ENCODE data around the gene CSPG4.
"Not testable (repeated sequence)": the region's sequence is repeated elsewhere in the genome, so short reads cannot be mapped to it uniquely, and the experiment has no call there.

The CSPG4 gene

DNA sequence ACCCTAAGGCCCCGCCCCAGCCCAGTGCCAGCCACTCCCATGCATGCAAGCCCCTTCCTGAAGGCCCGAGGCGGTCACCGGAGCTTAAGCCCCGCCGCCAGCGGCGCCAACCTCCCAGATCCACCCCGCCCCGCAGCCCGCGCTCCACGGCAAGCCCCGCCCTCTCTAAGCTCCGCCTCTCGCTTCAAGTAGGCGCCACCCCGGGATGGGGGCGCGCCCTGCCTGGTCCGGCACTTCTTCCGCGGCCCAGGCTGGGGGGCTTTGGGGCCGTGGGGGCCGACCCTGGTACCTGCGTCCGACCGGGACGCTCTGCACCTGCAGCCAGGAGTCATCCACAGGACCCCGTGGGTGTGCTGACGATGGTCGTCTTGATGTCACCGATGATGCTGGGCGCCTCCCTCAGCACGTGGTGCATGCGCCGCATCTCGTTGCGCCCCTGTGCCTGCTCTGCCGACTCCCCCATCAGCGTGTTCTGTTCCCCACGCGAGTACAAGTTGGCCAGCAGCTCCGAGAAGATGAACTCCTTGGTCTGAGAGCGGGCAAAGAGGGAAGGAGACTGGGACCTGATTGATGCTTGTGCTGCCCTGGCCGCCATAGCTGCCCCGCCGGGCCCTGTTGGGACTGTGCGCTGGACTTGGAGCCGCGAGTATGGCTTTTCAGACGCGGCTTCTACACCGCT lies 26.1 kb upstream of the CSPG4 start:
- Histone ChIP-seq H3K4me3 (ENCODE audit: low read length in 2 of 2) (peak overlapping the region; percentile 72 to 85), H3K4me1 (ENCODE audit: control insufficient read depth in 2 of 2, insufficient read depth in 2 of 2, low read length in 2 of 2) (peaks cover 6 to 7% of the 10 kb centered on the region in 2 donors), H3K9ac (ENCODE audit: low read depth in 1 of 2, low read length in 2 of 2) (peak overlapping the region; percentile 41 to 77), H3K27ac (ENCODE audit: low read depth in 2 of 2, low read length in 2 of 2) (peak overlapping the region in 1 of 2 donors; percentile 29), H3K27me3 (ENCODE audit: control insufficient read depth in 2 of 2, insufficient read depth in 2 of 2, low read length in 2 of 2) (no peaks in the 10 kb centered on the region), H3K36me3 (ENCODE audit: control insufficient read depth in 2 of 2, insufficient read depth in 2 of 2, low read length in 2 of 2) (no peaks in the 10 kb centered on the region), H3K9me3 (ENCODE audit: control insufficient read depth in 2 of 2, low read length in 2 of 2) (no peaks in the 10 kb centered on the region)

DNA sequence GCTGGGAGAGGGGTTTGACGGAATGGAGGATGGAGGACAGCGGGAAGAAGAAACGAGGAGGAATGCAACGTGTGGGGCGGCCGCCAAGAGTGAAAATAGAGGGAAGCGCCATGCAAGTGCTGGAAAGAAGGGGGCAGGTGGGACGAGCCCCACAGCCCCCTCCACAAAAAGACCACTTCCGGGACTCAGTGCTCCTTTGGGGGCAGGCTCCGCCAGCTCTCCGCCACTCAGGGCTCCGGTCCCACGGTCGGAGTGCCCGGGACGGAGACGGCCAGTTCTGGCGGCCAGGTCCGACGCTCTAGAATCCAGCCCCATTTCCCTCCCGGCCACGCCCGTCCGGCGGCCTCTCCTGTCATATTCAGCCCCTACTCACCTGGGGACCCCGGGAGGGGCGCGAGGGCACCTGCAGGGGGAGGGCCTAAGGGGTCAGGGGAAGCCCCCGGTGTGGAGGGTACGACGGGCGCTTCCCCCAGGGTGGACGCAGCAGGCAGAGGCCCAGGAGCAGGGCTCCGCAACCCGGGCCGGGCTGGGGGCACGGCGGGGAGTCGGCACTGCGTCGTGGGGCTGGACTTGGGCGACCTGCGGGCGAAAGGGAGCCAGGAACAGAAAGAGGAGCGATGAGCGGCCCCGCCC lies 25.5 kb upstream of the CSPG4 start:
- Histone ChIP-seq H3K27ac (ENCODE audit: low read depth in 2 of 2, low read length in 2 of 2) (peak overlapping the region in 1 of 2 donors; percentile 38), H3K36me3 (ENCODE audit: control insufficient read depth in 2 of 2, insufficient read depth in 2 of 2, low read length in 2 of 2) (no peaks in the 10 kb centered on the region), H3K9ac (ENCODE audit: low read depth in 1 of 2, low read length in 2 of 2) (peak overlapping the region; percentile 75 to 77), H3K4me3 (ENCODE audit: low read length in 2 of 2) (peak overlapping the region; percentile 72 to 85), H3K4me1 (ENCODE audit: control insufficient read depth in 2 of 2, insufficient read depth in 2 of 2, low read length in 2 of 2) (peaks cover 6 to 7% of the 10 kb centered on the region in 2 donors), H3K9me3 (ENCODE audit: control insufficient read depth in 2 of 2, low read length in 2 of 2) (no peaks in the 10 kb centered on the region), H3K27me3 (ENCODE audit: control insufficient read depth in 2 of 2, insufficient read depth in 2 of 2, low read length in 2 of 2) (no peaks in the 10 kb centered on the region)

- Histone ChIP-seq H3K4me3 (ENCODE audit: low read length in 2 of 2) (peak overlapping the region; percentile 72 to 85), H3K9ac (ENCODE audit: low read depth in 1 of 2, low read length in 2 of 2) (peak overlapping the region; percentile 75 to 77)
- H3K27ac ChIP-seq (ENCODE audit: low read depth in 2 of 2, low read length in 2 of 2); H3K27me3 ChIP-seq (ENCODE audit: control insufficient read depth in 2 of 2, insufficient read depth in 2 of 2, low read length in 2 of 2); H3K9me3 ChIP-seq (ENCODE audit: control insufficient read depth in 2 of 2, low read length in 2 of 2); H3K36me3 ChIP-seq (ENCODE audit: control insufficient read depth in 2 of 2, insufficient read depth in 2 of 2, low read length in 2 of 2); H3K4me1 ChIP-seq (ENCODE audit: control insufficient read depth in 2 of 2, insufficient read depth in 2 of 2, low read length in 2 of 2): not testable (repeated sequence)
Observed at GRCh38 chr15:75737116-75738013, 24.7 kb upstream of the CSPG4 start.

GRCh38 chr15:75736256-75736655 lies 23.6 kb upstream of the CSPG4 start:
- no peak overlapping the region for H3K4me3 ChIP-seq (ENCODE audit: low read length in 2 of 2)
- H3K9me3 ChIP-seq (ENCODE audit: control insufficient read depth in 2 of 2, low read length in 2 of 2): no peaks in the 10 kb centered on the region
- peaks cover 8 to 9% of the 10 kb centered on the region in 2 donors for H3K4me1 ChIP-seq (ENCODE audit: control insufficient read depth in 2 of 2, insufficient read depth in 2 of 2, low read length in 2 of 2)
- H3K36me3 ChIP-seq (ENCODE audit: control insufficient read depth in 2 of 2, insufficient read depth in 2 of 2, low read length in 2 of 2): no peaks in the 10 kb centered on the region
- H3K9ac ChIP-seq (ENCODE audit: low read depth in 1 of 2, low read length in 2 of 2): no peak overlapping the region
- H3K27me3 ChIP-seq (ENCODE audit: control insufficient read depth in 2 of 2, insufficient read depth in 2 of 2, low read length in 2 of 2): no peaks in the 10 kb centered on the region
- H3K27ac ChIP-seq (ENCODE audit: low read depth in 2 of 2, low read length in 2 of 2): no peak overlapping the region

- not testable (repeated sequence) for H3K27me3 ChIP-seq (ENCODE audit: control insufficient read depth in 2 of 2, insufficient read depth in 2 of 2, low read length in 2 of 2); H3K4me3 ChIP-seq (ENCODE audit: low read length in 2 of 2); H3K27ac ChIP-seq (ENCODE audit: low read depth in 2 of 2, low read length in 2 of 2); H3K9me3 ChIP-seq (ENCODE audit: control insufficient read depth in 2 of 2, low read length in 2 of 2); H3K9ac ChIP-seq (ENCODE audit: low read depth in 1 of 2, low read length in 2 of 2); H3K4me1 ChIP-seq (ENCODE audit: control insufficient read depth in 2 of 2, insufficient read depth in 2 of 2, low read length in 2 of 2); H3K36me3 ChIP-seq (ENCODE audit: control insufficient read depth in 2 of 2, insufficient read depth in 2 of 2, low read length in 2 of 2)
Observed at GRCh38 chr15:75734861-75735760, 22.5 kb upstream of the CSPG4 start.

DNA sequence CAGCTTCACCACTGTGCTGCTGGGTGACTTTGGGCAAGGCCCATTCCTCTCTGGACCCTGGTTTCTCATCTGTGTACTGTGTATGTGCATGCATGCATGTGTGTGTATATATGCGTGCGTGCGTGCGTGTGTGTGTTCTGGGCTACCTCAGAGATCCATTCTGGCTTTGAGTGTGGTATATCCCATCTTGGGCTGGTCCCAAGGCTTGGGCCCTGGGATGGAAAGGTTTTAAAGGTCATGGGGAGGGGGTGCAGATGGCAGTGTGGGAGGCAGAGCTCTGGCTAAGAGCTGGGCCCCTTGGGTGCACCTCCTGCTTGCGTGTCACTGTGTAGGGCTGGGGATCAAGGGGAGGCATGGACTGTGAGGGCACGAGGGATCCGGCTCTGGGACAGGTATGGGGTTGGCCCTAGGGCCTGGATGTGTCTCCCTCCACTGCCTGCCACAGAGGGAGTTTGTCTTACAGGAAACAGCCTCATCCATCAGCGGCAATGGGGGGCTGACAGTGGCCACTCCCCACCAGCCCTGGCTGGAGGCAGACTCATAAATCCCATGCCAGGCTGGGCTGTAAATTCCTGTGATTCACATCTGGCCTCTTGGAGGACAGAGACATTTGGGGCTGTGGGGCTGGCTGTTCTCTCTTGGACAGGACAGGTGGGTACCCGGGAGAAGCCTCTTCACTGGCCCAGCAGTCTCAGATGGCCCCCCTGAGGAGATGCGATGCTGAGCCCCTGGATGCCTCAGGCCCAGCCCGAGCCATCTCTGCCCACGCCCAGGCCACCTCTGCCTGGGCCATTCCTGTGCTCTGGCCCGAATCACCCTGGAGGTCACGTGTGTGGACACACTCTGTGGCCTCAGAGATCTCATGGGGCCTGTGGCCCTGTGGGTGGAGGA lies 21.4 kb upstream of the CSPG4 start:
- Histone ChIP-seq H3K36me3 (ENCODE audit: control insufficient read depth in 2 of 2, insufficient read depth in 2 of 2, low read length in 2 of 2) (no peaks in the 10 kb centered on the region), H3K27ac (ENCODE audit: low read depth in 2 of 2, low read length in 2 of 2) (no peak overlapping the region), H3K4me1 (ENCODE audit: control insufficient read depth in 2 of 2, insufficient read depth in 2 of 2, low read length in 2 of 2) (peaks cover 7 to 8% of the 10 kb centered on the region in 2 donors), H3K9ac (ENCODE audit: low read depth in 1 of 2, low read length in 2 of 2) (no peak overlapping the region), H3K9me3 (ENCODE audit: control insufficient read depth in 2 of 2, low read length in 2 of 2) (no peaks in the 10 kb centered on the region), H3K4me3 (ENCODE audit: low read length in 2 of 2) (no peak overlapping the region), H3K27me3 (ENCODE audit: control insufficient read depth in 2 of 2, insufficient read depth in 2 of 2, low read length in 2 of 2) (no peaks in the 10 kb centered on the region)

DNA sequence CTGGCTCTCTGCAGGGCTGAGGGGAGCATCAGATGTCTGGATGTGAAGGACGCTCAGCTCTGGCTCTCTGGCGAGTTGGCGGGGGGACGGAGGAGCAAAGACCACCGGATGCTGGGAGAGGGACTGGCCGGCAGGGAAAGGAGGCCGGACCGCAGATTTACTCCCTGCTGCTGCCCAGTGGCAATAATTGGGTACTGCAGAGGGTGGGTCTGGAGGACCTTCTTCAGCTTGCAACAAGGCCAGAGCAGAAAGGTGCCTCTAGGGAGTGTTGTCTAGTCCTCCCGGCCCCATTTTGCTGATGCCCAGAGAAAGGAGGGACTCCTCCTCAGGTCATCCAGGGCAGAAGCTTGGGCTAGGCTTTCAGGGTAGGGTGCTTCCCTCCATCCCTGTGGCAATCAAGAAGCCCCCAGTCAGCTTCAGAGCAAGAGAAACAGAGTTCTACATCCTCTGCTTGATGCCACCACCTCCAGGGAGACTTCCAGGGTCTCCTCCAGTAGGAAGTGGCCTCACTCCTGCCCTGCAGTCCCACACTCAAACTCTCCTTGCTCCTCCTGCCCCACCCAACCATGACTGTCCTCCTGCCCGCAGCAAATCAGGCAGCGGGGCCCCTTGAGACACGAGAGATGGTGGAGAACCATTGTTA lies 20.3 kb upstream of the CSPG4 start:
- peak overlapping the region in 1 of 2 donors; percentile 48 for H3K27ac ChIP-seq (ENCODE audit: low read depth in 2 of 2, low read length in 2 of 2)
- no peaks in the 10 kb centered on the region for H3K36me3 ChIP-seq (ENCODE audit: control insufficient read depth in 2 of 2, insufficient read depth in 2 of 2, low read length in 2 of 2)
- H3K4me1 ChIP-seq (ENCODE audit: control insufficient read depth in 2 of 2, insufficient read depth in 2 of 2, low read length in 2 of 2): peaks cover 2% of the 10 kb centered on the region in 2 donors
- no peak overlapping the region for H3K9ac ChIP-seq (ENCODE audit: low read depth in 1 of 2, low read length in 2 of 2)
- H3K9me3 ChIP-seq (ENCODE audit: control insufficient read depth in 2 of 2, low read length in 2 of 2): no peaks in the 10 kb centered on the region
- H3K27me3 ChIP-seq (ENCODE audit: control insufficient read depth in 2 of 2, insufficient read depth in 2 of 2, low read length in 2 of 2): no peaks in the 10 kb centered on the region
- H3K4me3 ChIP-seq (ENCODE audit: low read length in 2 of 2): no peak overlapping the region

DNA sequence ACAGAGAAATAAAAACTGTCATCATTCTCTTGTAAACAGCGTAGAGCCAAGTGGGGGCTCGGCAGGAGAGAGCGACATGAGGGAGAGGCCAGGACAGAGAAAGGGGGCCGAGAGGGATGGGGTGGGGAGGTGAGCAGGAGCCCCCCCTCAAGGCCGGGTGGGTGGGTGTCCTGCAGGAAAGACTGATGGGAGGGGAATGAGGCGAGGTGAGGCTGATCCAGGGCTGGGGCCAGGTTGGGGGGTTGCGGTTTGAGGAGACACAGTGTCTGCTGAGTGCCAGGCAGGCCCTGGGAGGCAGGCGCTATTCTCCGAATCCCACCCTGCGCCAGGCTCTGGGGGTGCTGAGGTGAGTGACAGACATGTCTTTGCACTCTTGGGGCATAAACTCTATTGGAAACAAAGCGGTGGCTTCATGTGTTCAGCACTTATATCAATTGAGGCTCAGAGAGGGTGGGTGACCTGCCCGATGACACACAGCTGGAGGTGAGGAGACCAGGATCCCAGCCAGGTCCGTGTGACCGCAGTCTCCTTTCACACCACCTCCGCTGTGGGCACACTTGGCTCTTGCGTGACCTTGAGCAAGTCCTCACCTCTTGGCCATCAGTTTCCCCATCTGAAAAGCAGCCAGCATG lies 19.6 kb upstream of the CSPG4 start:
- H3K4me1 ChIP-seq (ENCODE audit: control insufficient read depth in 2 of 2, insufficient read depth in 2 of 2, low read length in 2 of 2): peaks cover 2% of the 10 kb centered on the region in 2 donors
- peak overlapping the region in 1 of 2 donors; percentile 48 for H3K27ac ChIP-seq (ENCODE audit: low read depth in 2 of 2, low read length in 2 of 2)
- H3K27me3 ChIP-seq (ENCODE audit: control insufficient read depth in 2 of 2, insufficient read depth in 2 of 2, low read length in 2 of 2): no peaks in the 10 kb centered on the region
- H3K9ac ChIP-seq (ENCODE audit: low read depth in 1 of 2, low read length in 2 of 2): no peak overlapping the region
- no peaks in the 10 kb centered on the region for H3K36me3 ChIP-seq (ENCODE audit: control insufficient read depth in 2 of 2, insufficient read depth in 2 of 2, low read length in 2 of 2)
- no peaks in the 10 kb centered on the region for H3K9me3 ChIP-seq (ENCODE audit: control insufficient read depth in 2 of 2, low read length in 2 of 2)
- H3K4me3 ChIP-seq (ENCODE audit: low read length in 2 of 2): no peak overlapping the region
